GM18499 (cell line): ENCODE data around the gene CIDEC.
"Not testable (repeated sequence)": the region's sequence is repeated elsewhere in the genome, so short reads cannot be mapped to it uniquely, and the experiment has no call there.

ENCODE experiments used
- ATAC-seq: cut with Tn5 transposase; IDR thresholded peaks from one replicate; pipeline ENCODE4 v1.9.1; 2021; ENCODE audit warnings: moderate number of reproducible peaks; ENCODE audit not compliant: insufficient read depth, unreplicated experiment

CIDEC gene

DNA sequence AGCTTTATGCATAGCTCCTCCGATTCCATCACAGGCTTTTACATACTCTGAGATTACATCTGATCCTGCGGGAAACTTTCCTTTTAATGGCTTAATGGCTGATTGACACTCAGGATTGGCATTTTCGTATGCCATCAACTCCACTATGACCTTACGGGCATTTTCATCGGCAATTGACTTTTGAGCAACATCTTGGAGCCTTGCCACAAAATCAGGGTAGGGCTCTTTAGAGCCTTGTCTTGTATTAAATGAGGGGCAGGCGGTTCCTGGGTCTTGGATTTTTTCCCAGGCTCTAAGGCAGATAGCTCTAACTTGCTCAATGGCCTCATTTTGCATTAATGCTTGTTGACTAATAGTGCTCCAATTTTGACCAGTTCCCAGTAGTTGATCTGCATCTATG, 28.1 kb downstream of the CIDEC start:
- not testable (repeated sequence) for ATAC-seq

DNA sequence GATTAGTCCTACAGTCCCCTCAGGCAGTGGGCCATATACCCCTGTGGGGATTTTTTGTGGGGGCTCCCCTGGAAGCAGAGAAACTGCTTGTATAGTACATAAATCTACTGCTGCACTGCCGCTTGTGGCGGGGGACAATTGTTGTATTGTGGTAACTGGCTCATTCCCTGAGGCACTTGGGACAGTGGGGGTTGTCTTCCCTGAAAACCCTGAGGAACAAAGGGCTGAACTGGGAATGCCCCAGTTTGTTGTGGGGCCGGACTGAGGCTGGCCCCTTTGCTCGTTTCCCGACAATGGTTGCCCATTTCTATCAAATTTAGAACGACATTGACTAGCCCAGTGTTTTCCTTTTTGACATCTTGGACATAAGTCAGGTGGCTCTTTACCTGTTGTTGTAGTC, 28.7 kb downstream of the CIDEC start:
- ATAC-seq = not testable (repeated sequence)

DNA sequence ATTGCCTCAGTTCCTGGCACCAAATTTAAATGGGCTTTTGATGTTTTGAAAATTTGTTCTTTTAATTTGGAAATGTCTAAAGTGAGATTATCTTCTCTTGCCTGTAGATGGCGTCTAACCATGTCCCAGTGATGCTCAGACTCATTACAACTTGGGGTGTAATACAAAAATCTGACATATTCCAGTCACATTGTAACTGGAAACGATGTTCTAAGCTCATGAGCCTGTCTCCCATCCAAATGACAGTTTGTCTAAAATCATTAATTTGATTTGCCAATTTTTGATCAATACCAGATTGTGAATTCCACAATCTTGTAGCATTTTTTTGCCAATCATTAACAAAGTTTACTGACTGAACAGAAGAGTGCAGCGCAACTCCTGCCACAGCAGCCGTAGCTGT, 31.2 kb downstream of the CIDEC start:
- ATAC-seq = not testable (repeated sequence)

DNA sequence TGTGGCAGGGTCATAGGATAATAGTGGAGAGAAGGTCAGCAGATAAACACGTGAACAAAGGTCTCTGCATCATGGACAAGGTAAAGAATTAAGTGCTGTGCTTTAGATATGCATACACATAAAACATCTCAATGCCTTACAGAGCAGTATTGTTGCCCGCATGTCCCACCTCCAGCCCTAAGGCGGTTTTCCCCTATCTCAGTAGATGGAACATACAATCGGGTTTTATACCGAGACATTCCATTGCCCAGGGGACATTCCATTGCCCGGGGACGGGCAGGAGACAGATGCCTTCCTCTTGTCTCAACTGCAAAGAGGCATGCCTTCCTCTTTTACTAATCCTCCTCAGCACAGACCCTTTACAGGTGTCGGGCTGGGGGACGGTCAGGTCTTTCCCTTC, 32.2 kb downstream of the CIDEC start:
- not testable (repeated sequence) for ATAC-seq

DNA sequence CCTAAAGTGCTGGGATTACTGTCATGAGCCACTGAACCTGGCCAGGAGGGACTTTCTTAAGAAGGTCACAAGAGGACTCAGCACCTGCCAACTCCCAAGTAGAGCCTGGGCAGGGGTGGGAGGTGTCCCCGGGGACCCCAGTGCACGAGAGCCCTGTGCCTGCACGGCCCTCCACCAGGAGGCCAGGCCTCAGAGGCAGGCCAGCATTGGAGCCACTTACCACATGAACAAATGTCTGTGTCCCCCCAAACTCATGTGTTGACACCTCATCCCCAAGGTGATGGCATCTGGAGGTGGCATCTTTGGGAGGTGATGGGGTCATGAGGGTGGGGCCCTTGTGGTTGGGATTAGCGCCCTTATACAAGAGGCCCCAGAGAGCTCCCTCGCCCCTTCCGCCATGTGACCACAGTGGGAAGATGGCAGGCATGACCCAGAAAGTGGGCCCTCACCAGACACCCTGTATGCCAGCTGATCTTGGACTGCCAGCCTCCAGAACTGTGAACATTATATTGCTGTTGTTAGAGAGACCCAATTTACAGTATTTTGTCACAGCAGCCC, 33.0 kb downstream of the CIDEC start:
- no peak for ATAC-seq

DNA sequence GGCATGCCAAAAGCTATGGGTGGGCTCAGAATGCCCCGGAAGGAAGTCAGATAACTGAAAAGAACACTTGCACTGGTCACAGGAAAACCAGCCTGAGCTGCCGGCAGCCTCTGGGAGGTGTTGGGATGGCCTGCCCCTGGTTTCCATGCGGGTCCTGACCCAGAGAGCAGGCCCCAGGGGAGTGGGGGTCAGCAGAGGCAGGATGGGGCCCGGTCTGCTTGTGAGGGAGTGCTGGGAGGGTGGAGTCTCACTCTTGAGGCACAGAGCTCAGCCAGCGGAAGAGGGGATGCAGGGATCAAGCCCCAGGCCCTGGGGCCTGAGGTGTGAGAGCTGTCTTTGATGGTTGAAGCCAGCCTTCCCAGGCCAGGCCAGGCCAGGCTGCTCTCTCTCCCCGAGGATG, 33.8 kb downstream of the CIDEC start:
- ATAC-seq = no peak

DNA sequence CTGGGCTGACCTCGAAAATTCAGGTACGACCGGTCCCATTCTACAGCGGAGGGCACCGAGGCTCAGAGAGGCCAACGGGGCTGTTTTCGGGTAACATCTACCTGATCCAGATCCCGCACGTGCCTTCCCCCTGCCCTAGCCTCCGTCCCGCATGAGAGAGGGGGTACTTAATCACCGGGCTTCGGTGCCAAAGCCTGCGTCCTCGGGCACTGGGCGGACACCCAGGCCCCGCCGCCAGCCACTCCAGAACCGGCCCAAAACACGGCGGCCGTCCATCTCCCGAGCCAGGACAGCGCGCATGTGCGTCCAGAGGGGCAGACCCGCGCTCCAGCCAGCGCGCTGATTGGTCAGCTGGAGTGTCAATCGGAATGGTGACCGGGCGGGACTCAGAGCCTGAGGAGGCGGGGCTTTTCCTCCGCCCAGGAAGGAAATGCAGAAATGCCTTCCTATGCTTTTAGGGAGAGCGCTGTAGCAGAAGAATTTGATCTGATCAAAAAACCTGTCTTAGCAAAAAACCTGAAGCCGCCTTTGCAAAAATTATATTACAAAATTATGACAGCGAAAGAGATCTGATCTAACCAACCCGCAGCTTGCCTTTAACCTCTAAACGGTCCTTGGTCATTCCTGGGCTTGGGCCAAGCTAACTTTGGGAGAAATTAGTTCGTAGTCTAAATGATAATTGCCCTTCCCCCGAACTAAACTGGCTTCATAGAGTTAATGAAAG, 36.2 kb downstream of the CIDEC start, which contains the start of gene RPUSD3:
TSS of gene RPUSD3 (minus strand) at position 294 of the 724 bp plus-strand sequence. CDS start at position 276, 18 bp downstream.
- ATAC-seq = no peak

DNA sequence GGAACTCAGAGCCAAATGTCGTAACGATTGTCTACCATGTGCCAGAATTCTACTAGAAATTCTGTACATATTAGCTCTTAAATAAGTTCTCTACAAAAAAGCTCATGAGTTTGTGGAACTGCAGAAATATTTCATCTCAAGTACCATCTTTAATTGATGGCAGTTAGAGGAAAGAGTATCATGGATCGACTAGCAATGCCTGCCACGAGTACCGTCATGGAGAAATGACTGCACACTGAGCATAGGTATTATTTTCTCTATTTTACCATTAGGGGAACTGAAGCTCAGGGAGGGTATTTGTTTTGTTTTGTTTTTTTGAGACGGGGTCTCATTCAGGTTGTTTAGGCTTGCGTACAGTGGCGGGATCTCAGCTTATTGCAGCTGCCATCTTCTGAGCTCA, 39.0 kb downstream of the CIDEC start:
- ATAC-seq = no peak

DNA sequence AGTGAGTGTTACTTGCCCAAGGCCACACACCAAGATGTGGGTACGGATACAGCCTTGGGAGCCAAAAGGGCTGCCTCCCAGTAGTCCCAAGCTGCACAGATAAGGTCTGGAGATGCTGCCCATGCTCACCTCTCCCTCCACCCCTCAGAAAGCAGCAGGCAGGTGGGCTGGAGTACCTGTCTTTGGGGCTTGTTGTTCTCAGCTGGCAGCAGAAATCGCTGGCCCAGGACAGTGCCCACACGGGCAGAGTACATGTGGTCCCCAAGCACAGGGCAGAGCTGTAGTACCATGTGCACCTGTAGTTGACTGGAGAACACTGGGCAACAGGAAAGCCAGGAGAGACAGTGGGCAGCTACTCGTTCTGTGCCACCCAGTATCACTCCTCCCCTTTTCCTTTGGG, 41.2 kb downstream of the CIDEC start:
- no peak for ATAC-seq

DNA sequence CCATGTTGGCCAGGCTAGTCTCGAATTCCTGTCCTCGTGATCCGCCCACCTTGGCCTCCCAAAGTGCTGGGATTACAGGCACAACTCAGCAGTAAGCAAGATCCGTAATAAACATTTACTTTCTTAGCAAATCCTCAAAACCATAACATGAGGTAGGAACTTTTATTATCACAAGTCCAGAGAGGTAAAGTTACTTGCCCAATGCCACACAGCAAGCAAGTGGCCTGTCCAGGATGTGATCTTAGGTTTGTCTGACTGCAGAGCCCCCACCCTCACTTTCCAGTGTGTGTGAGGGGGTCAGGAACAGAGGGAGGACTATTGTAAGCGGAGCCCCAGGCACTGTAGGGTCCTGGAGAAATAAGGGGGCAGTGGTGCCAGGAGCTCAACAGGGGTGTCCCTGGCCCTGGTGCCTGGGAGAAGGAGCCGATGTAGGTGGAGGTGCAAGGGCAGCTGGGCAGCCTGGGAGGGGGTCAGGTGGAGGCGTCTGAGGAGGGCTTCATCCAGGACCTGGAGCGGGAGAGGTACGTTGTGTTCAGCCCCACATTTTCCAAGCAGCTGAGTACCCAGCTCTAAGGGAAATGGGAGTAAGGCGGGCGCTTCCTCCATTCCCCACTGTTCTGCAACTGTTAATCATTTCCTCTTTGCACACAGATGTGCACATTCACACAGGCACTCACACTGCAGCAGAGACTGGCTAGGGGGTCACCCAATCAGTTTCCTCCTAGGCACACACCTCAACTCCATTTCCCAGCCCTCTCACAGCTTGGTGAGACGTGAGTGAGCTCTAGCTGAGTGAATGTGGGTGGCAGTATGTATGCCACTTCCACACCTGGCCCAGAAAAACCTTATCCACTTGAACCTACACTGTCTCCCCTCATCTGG, 42.1 kb downstream of the CIDEC start:
- no peak for ATAC-seq

DNA sequence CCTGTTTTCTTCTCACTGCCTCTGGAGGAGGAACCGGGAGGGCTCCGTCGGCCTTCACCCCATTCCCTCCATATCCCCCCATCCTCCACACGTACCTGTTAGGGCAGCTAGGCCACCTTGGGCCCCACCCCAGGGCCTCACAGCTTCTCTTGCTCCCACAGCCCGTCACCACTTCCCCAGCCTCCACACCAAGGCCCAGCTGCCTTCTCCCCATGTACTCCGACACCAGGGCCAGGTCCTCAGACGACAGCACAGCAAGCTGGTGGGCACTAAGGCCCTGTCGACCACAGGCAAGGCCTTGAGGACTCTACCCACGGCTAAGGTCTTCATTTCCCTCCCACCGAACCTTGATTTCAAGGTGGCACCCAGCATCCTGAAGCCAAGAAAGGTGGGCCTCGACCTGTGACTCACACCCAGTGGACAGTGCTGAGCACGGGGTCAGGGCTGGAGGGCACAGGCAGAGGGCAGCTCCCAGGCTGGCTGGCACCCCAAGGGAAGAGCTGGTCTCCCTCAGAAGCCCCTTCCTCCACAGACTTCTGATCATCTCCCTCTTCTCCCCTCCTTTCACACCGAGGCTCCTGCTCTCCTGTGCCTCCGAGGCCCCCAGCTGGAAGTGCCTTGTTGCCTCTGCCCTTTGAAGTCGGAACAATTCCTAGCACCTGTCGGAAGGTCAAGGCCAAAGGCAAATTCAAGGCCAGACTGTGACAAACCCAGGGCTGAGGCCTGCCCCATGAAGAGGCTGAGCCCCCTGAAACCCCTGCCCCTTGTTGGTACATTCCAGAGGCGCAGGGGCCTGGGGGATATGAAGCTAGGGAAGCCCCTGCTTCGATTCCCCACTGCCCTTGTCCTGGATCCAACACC, 45.3 kb downstream of the CIDEC start:
- ATAC-seq = no peak

DNA sequence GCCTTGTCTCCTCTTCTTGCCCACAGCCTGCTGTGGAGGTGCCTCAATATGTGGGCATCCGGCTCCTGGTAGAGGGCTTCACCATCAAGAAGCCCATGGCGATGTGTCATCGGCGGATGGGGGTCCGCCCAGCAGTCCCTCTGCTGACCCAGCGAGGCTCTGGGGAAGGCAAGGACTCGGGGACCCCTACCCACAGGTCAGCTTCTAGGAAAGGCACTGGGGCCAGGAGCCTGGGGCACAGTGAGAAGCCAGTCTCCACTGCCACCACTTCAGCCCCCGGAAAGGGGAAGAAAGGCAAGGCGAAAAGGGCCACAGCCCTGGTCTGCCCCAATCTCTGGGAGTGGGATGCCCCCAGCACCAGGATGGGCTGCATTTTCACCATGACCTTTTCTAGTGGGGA, 47.0 kb downstream of the CIDEC start:
- ATAC-seq = no peak

DNA sequence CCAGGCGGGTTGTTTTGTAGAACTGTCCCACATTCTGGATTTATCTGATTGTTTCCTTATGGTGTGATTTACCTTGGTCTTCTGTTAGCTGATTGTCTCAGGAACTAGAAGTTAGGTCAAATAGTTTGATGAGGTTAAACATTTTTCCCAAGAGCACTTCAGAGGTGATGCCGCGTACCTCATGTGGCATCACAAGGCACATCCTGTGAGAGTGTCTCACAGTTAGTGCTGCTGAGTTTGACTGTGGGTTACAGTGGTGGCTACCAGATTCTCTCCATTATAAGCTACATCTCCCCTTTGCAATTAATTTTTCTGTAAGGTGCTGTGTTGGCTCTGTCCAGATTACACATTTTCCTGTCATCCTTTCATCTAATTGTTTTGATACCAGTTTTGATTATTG, 48.8 kb downstream of the CIDEC start:
- no peak for ATAC-seq

DNA sequence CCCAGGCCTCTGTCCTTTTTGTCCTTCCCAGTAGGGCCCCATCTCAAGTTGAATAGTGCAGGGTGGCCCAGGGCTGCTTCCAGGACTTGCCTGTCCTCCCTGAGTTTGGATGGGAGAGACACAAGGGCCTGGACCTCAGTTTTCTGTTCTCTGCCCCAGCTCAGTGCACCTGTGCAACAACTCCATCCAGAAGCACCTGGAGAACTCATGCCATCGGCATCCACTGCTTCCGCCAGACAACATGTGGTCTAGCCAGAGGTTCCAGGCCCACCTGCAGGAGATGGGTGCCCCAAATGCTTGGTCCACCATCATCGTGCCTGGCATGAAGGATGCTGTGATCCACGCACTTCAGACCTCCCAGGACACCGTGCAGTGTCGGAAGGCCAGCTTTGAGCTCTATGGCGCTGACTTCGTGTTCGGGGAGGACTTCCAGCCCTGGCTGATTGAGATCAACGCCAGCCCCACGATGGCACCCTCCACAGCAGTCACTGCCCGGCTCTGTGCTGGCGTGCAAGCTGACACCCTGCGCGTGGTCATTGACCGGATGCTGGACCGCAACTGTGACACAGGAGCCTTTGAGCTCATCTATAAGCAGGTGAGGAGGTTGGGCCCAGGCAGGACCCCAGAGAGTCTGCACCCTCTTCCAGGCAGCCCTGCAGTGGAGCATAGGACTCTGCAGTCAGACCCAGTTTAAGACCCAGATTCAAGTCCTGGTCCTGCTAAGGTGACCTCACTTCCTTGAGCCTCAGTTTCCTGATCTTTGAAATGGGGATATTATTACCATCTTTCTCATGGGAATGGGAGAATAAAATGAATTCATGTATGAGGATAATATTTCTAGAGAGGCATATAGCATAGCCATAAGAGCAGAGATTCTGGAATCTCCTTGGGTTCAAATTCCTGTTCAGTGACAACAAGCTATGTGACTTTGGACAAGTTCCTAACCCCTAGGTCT, 51.0 kb downstream of the CIDEC start:
- ATAC-seq = no peak

DNA sequence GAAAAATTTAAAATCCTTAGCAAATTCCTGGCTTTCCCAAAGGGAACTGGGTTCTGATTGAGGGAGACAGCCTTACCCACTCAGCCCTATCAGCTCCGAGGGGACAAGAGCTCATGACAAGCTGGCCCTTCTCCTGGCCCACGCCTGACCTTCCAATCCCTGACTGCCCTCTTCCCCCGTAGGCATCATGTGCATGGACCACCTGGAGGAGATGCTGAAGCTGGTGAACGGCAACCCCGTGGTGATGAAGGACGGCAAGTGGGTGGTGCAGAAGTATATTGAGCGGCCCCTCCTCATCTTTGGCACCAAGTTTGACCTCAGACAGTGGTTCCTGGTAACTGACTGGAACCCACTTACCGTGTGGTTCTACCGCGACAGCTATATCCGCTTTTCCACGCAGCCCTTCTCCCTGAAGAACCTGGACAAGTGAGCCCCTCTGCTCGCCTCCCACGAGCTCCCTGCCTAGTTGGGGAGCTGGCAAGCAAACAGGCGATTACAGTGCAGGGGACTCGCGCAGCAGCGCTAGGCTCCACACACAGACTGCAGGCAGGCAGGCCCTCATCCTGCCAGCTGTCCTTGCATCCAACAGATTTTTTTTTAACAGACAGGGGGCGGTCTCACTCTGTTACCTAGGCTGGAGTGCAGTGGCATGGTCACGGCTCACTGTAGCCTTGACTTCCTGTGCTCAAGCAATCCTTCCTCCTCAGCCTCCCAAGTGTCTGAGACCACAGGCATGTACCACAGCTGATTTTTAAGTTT, 53.1 kb downstream of the CIDEC start:
- ATAC-seq = no peak

DNA sequence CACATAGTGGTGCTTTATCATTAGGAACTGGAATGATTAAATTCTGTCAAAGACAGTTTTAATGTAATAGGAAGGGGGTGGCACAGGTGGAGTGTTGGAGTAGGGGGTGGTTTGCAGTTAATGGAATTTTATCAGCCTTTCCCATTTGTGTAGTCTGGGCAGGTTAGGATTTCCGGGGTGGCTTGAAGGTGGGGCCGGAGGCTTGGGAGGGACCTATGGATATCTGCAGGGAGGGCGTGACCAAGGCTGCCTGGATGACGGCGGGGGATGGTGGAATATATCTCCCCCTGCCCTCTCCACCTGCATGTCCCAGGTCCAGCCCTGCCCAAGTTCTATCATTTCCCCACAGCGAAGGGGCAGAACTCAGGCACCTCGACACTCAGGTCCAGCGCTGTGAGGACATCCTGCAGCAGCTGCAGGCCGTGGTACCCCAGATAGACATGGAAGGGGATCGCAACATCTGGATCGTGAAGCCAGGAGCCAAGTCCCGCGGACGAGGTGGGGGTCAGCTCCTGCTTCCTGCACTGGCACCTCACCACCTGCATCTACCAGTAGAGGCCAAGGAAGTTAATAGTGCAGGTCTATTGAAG, 54.5 kb downstream of the CIDEC start:
- ATAC-seq = no peak

DNA sequence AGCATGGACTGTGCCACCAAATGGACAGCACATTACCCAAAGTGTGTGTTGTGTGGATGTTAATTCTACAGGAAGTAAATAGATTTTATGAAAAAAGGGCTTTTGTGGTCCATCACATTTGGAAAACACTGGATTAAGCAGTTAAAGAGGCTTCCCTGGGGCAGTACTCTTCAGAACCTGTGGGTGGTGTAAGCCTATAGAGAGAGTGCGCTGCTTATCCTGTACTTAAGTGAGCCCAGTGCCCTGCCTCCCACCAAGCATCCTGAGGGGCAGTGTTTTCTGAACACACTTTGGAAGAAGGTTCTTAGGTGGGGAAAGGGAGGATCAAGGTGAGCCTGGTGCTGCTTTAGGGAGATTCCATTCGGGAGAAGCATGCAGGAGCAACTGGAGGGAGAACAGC, 59.1 kb downstream of the CIDEC start:
- ATAC-seq = no peak

DNA sequence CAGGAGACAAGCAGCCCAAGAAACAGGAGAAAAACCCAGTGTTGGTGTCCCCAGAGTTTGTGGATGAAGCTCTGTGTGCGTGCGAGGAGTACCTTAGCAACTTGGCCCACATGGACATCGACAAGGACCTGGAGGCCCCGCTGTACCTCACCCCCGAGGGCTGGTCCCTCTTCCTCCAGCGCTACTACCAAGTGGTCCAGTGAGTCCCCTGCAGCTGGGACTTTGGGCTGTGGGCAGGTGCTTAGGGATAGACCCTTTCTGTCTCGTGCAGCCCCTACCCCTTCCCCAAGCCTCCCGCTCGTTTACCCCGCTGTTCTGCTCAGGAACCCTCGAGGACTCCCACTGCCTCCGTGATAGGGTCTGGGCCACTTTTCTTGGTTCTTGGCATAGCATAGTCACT, 59.5 kb downstream of the CIDEC start:
- no peak for ATAC-seq
